Measurements from ENCODE around the gene FKBP2.
"Not testable (repeated sequence)": the region's sequence is repeated elsewhere in the genome, so short reads cannot be mapped to it uniquely, and the experiment has no call there.

Gene FKBP2

GRCh38 chr11:64234647-64235379 is 6.1 kb upstream of the FKBP2 start:
- DNase-seq: no peak

GRCh38 chr11:64235437-64236161 is 5.3 kb upstream of the FKBP2 start:
- no peak for DNase-seq

GRCh38 chr11:64237484-64237951 is 3.4 kb upstream of the FKBP2 start:
- DNase-seq: no peak

- no peak for DNase-seq
Observed at GRCh38 chr11:64238076-64238475, 2.8 kb upstream of the FKBP2 start.

- no peak for DNase-seq
Observed at GRCh38 chr11:64238999-64239398, 1.9 kb upstream of the FKBP2 start.

- DNase-seq: no peak
Observed at GRCh38 chr11:64239662-64240434, 1.0 kb upstream of the FKBP2 start.

- DNase-seq: peak; percentile 100
Observed at GRCh38 chr11:64241241-64241490, 271 bp downstream of the FKBP2 start.

- DNase-seq: no peak
Observed at GRCh38 chr11:64241491-64242374, 838 bp downstream of the FKBP2 start.

GRCh38 chr11:64243236-64243854 is 2.5 kb downstream of the FKBP2 start:
- DNase-seq: no peak

GRCh38 chr11:64244107-64244506 is 3.2 kb downstream of the FKBP2 start:
- no peak for DNase-seq

- no peak for DNase-seq
Observed at GRCh38 chr11:64244966-64245365, 4.1 kb downstream of the FKBP2 start.

GRCh38 chr11:64245401-64245796 is 4.5 kb downstream of the FKBP2 start:
- DNase-seq: peak; percentile 78

- DNase-seq: peak; percentile 78
Observed at GRCh38 chr11:64245797-64246620, 5.1 kb downstream of the FKBP2 start.

GRCh38 chr11:64246621-64246870 is 5.7 kb downstream of the FKBP2 start:
- not testable (repeated sequence) for DNase-seq

- DNase-seq: peak; percentile 92
Observed at GRCh38 chr11:64246871-64247728, 6.2 kb downstream of the FKBP2 start, which contains the start of gene PPP1R14B. Gene PPP1R14B (minus strand): TSS chr11:64246943. CDS start chr11:64246673, 270 bp downstream.

GRCh38 chr11:64247729-64248531 is 7.0 kb downstream of the FKBP2 start:
- DNase-seq: no peak

- no peak for DNase-seq
Observed at GRCh38 chr11:64248578-64248977, 7.7 kb downstream of the FKBP2 start.

- no peak for DNase-seq
Observed at GRCh38 chr11:64249038-64249437, 8.1 kb downstream of the FKBP2 start.

GRCh38 chr11:64249563-64250414 is 8.9 kb downstream of the FKBP2 start:
- no peak for DNase-seq

All from right forelimb (tissue), 1 donor.